SK-N-MC (cell line): ENCODE data around the gene PPA2.

Experiments
- EZH2 ChIP-seq: fragments of 200-600 bp; sonication (generic); IDR thresholded peaks from one replicate; pipeline ENCODE4 v1.6.1; 2017; ENCODE audit warnings: antibody characterized with exemption
- FOXP2 ChIP-seq: optimal IDR thresholded peaks from 2 replicates; pipeline ENCODE3; 2011; ENCODE audit warnings: mild to moderate bottlenecking, moderate library complexity; ENCODE audit not compliant: insufficient read depth; ENCODE audit errors: extremely low read length, control extremely low read depth
- POLR2AphosphoS5 ChIP-seq: IDR thresholded peaks from 2 replicates; pipeline ENCODE4 v1.6.1; 2012; ENCODE audit warnings: mild to moderate bottlenecking, low read depth, low read length, borderline replicate concordance

DNA sequence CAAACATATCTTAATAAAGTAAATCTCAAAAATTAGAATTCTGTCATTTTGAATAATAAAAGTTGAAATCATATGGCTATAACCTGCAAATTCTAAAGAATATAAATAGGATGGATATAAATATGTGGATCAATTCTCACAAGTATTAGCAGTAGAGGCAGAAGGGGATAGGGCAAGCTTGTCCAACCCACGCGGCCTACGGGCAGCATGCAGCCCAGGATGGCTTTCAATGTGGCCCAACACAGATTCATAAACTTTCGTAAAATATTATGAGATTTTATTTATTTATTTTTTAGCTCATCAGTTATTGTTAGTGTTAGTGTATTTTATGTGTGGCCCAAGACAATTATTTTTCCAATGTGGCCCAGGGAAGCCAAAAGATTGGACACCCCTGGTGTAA, 41.4 kb downstream of the PPA2 start:
- TF ChIP-seq FOXP2, result no peak
- no peak for TF ChIP-seq POLR2AphosphoS5
- TF ChIP-seq EZH2, result no peak
